ENCODE results near the gene MACROD2.

Gene MACROD2

GRCh38 chr20:15917283-15917682 lies 1922.0 kb downstream of the MACROD2 start:
- no peak for DNase-seq

GRCh38 chr20:15918631-15919030 lies 1923.3 kb downstream of the MACROD2 start:
- DNase-seq: no peak

- no peak for DNase-seq
Measured at GRCh38 chr20:15919118-15919517, 1923.8 kb downstream of the MACROD2 start.

DNA sequence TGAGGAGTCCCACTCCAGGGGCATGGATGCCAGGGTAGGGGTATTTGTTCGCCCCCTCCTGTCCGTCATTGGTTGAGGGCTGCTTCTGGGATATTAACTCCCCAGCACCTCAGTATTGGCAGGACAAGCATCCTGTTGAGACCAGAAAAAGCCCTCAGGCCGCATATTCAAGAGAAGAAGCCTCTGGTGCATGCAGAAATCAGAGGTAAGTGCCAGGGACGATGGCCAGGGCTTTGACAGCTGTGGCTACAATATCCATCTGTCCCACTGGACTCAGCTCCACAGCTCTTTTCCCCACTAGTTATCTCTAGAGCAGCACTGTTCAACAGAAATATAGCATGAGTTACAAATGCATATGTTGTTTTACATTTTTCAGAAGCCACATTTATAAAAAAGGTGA lies 1926.6 kb downstream of the MACROD2 start:
- DNase-seq: no peak

- no peak for DNase-seq
Measured at GRCh38 chr20:15922556-15922955, 1927.2 kb downstream of the MACROD2 start.

GRCh38 chr20:15923030-15923776 lies 1927.9 kb downstream of the MACROD2 start:
- no peak for DNase-seq

GRCh38 chr20:15924556-15924955 lies 1929.2 kb downstream of the MACROD2 start:
- no peak for DNase-seq

DNA sequence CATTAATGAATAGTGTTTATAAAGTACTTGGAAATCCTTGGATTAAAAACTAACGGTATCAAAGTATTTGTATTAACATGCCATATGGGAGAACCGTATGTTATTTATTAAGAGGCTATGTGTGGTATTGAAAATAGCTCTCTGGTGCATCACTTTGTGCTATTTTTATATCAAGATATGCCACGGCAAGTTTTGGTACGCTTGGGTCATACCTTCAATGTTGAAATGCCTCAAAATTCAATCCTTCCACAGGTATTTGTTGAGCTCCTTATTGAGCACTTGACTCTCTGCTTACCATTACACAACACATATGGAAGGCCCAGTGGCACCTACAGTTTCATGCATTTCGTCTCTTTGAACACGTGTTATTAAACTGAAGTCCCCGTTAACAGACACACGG lies 1930.1 kb downstream of the MACROD2 start:
- no peak for DNase-seq

DNA sequence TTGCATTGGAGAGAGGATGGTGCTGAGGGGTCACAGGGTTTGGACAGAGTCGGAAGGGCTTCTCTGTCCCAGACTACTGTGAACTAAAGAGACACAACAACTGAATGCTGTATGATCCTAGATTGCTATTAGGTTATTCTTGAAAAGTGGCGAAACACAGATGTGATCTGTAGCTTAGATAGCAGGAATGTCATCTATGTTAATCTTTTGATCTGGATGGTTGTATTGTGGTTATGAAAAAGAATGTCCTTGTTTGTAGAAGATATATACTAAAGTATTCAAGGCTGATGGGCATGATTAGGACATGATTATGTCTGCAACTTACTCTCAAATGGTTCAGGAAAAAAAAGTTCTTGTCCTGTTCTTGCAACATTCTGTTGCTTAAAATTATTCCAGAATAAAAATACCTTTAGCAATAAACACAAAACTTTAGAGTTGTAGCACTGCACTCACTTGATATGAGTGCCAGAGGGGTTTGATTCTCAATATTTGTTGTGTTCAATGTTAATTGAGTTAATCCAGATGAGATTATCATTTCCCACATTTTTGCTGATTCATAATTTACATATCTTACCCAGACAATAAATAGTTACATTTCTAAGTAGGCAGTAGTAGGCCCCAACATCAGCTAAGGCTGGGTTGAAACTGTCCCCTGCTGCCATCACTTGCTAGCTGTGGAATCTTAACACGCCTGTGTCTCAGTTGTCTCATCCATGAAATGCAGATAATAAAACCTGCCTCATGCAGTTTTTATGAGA lies 1932.8 kb downstream of the MACROD2 start:
- no peak for DNase-seq

DNA sequence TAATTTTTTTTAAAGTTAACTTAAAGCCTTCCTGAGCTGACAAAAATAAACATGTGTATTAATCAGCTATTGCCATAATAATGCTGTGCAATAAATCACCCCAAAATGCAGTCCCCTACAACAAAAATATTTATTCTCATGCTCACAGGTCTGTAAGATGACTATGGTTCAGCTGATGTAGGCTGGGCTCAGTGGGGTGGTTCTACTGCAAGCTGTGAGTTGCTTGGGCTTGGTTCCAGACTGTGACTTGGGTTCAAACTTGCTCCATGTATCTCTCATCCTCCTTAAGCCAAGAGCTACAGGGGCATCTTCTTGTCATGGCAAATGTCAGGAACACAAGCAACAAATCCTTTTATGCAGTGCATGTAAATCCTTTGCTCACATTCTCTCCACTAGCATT lies 1933.6 kb downstream of the MACROD2 start:
- DNase-seq: no peak

- DNase-seq: no peak
Measured at GRCh38 chr20:15930311-15931305, 1935.3 kb downstream of the MACROD2 start.

GRCh38 chr20:15931897-15932296 lies 1936.6 kb downstream of the MACROD2 start:
- no peak for DNase-seq

- no peak for DNase-seq
Measured at GRCh38 chr20:15937179-15937578, 1941.9 kb downstream of the MACROD2 start.

DNA sequence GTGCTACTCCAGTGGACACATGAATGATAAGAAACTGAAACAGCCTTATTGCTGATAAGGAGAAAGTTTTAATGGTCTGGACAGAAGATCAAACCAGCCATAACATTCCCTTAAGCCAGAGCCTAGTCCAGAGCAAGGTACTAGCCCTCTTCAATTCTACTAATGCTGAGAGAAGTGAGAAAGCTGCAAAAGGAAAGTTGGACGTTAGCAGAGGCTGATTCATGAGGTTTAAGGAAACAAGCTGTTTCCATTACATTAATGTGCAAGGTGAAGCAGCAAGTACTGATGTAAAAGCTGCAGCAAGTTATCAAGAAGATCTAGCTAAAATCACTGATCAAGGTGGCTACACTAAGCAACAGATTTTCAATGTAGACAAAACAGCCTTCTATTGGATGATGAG lies 1943.5 kb downstream of the MACROD2 start:
- DNase-seq: no peak

DNA sequence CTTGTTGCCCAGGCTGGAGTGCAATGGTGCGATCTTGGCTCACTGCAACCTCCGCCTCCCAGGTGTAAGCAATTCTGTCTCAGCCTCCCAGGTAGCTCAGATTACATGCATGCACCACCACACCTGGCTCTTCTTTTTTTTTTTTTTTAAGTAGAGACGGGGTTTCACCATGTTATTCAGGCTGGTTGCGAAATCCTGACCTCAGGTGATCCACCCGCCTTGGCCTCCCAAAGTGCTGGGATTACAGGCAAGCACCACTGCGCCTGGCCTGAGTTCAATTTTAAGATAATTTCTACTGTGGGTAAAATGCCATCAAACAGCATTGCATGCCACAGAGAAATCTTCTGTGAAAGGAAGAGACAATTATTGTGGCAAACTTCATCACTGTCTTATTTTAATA lies 1944.8 kb downstream of the MACROD2 start:
- no peak for DNase-seq

- no peak for DNase-seq
Measured at GRCh38 chr20:15942130-15942529, 1946.8 kb downstream of the MACROD2 start.

DNA sequence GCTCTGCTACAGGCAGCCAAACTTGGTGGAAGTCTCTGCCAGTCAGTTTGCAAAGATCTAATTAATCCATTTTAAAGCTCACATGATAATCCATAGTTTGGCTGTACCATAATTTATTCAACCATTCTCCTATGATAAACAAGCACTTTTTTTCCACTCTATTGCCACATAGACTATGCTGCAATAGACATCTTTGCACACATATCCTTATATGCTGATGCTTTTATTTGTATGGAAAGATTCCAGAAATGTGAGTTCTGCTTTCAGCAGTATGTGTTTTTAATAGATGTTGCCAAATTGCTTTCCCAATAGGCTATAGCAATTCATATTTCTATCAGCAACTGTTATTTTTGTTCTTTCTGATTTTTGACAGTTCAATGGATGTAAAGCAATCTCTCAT lies 1950.0 kb downstream of the MACROD2 start:
- no peak for DNase-seq

GRCh38 chr20:15949391-15949790 lies 1954.1 kb downstream of the MACROD2 start:
- no peak for DNase-seq

GRCh38 chr20:15951658-15952057 lies 1956.3 kb downstream of the MACROD2 start:
- DNase-seq: no peak

GRCh38 chr20:15958142-15958541 lies 1962.8 kb downstream of the MACROD2 start:
- DNase-seq: no peak

DNA sequence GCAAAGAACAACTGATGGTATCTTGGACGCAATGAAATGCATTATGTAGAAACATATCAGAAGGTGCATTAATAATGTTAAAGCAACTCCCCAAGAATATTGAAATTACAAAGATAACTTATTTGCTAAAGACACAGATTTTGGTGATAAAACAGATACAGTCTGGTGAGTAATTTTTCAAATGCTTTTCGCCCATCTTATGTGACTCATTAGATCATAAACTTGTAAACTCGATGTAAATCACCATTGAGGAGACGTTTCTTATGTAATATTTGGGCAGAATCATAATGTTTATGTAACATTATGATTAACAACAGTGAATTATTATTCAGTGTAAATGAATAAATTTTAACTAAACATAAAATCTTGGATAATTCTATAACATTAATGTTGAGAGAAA lies 1969.8 kb downstream of the MACROD2 start:
- no peak for DNase-seq

DNA sequence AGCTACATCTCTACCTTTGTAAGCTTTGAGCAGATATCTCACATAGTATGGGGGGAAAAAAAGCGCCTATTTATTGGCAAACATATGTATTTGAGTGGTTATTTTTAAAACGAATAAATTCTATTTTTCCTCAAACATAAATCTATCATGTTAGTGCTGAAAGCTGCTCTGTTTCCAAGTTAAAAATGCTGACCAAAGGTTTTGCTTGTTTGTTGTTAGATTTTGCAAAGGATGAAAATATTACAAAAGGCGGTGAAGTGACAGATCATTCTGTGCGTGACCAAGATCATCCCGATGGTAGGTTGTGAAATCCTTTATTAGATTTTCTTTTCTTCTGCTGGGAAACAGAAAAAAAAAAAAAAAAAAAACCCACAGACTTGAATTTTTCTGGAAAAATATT lies 1972.0 kb downstream of the MACROD2 start:
- no peak for DNase-seq

DNA sequence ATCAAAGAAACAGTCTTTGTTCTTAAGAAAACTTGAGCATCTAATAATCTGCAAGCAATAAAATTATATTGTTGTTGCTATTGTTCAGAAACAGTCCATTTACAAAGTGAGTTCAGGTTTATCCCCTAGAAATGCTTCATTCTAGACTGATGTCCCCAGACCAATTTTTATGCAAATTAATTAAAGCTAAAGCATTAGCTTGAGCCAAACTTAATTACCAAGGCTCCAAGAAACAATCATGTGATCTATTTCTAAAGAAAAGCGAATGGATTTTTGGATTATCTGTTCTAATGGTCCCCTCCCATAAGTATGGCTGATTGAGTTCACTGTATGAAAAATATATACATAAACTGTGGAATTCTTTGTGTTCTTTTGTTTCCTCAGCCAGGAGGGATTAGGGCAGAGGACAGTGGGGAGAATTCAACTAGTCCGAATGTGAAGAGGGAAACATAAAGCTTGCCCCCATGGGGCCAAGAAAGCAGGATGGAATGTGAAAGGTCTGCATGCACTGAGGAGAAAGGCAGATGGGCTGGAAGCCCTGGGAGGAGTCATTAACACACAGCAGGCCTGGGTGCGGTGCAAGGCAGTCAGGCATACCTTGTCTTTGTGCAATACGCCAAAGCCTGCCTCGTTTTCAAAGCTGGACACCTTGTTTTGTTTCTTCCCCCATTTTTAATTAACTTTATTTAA lies 1980.9 kb downstream of the MACROD2 start:
- no peak for DNase-seq

Measured in NCI-H1436 treated with DMSO at 0.1 percent for 48 hours (cell line).